NCI-H524 treated with DMSO at 0.1 percent for 48 hours (cell line): ENCODE measurements around the gene PIGR.

ENCODE experiments used
- DNase-seq: peaks from one replicate; lab custom pipeline; 2025; lab: John Stamatoyannopoulos, UW

PIGR gene

DNA sequence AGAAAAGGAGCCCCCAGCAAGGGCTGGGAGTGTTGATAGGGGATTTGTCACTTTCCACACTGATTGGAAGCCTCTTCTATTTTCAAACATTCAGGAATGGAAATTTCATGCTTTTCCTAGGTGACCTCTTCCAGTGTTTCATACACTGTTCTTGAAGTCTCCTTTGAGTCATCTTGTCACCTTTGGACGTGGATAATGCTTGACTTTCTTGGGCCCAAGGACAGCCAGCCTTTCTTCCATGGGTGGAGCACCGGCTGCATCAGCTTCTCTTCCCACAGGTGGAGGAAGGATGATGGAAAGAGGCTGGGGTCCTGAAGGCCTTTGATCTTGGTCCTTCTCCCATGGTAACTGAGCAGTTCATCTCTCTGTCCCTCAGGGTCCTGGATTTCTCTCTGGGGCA, 11.9 kb upstream of the PIGR start:
- DNase-seq, result no peak

DNA sequence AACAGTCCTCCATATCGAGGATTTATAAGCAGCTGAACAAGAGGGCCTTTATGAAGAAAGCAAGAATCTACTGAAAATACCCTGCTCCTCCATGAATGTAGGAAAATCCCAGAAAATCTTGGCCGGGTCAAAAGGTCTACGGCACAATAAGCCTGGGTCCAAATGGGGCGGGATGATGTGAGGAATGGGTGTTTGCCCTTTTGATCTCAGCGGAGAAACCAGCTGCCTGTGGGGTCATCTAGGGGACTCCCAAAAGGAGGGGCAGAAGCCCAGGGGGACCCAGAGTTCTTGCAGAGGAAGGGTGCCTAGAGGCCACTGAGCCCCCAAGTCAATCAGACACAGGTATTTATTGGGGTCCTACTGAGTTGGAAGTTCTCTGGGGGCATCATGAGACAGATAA, 11.4 kb upstream of the PIGR start:
- DNase-seq, result no peak

DNA sequence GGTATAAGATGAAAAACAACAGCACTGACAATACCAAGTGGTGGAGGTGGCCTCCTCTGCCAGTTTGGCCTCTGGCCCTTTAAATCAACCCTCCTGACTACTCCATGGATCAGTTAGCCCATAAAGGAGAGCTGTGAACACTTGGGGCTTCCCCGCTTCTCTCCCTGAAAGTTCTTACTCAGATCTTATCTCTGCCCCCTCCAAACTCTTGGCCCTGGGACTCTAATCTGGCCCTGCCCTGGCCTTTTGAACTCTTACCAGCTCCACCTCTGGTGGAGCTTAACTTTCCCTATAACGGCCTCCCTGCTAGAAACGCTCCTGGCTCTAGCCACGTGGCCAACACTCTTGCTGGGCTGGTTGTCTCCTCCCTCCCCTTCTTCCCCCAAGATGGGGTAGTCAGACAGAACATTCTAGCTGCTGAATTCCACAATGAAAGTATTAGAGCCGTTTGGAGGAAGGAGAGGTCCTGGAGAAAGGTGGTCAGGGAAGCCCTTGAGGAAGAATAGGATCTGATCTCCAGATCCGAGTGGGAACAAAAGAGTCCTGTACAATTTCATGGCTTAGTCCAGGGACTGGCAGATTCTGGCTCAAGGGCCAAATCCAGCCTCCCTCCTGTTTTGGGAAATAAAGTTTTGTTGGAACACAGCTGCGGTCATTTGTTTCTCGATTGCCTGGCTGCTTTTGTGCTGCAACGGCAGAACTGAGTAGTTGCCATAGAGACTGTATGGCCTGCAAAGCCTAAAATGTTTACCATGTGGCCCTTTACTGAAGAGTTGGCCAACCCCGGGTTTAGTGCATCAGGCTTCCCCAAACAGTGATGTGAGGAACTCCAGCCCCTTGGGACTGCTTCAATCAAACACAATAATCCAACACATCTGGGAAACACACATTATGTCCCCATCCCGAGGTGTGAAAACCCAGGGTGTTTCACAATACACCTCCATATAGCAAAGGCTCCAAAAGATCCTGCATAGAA, 9.5 kb upstream of the PIGR start:
- DNase-seq, result no peak

DNA sequence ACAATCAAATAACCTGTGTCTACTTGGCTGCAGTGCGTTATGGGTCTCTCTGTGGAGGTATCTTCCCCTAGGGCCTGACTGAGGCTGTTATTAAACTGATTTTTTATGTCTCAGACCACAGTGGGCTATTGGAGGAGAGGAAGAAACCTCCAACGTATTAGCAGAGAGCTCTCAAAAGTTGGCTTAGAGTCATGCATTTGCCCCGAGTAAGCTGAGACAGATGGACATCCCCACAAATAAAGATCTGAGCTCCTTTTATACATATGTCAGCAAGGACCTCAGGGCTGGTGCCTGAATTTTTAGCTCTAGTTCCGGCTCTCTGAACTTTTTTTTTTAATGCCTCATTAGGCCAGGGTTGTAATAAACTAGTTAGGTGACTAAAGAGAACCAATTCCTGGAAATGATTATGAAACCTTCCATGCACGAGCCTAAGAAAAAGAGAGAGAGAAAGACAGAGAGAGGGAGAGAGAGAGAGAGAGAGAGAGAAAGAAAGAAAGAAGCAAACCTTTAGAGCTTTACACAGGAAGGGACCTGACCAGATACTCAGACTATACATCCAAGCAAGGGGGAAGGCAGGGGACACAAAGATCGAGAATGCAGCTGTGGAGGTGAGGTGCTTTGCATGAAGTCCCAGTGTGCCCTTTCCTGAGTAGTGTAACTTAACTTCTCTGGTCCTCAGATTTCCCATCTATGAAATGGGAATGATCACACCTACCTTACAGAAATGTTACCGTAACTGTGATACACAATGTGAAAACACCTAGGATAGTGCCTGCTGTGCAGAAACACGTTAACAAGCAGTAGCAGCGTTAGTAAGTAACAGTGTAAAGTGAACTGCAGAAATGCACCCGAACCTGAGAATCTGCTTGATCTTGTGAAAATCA, 8.4 kb upstream of the PIGR start:
- DNase-seq, result no peak

DNA sequence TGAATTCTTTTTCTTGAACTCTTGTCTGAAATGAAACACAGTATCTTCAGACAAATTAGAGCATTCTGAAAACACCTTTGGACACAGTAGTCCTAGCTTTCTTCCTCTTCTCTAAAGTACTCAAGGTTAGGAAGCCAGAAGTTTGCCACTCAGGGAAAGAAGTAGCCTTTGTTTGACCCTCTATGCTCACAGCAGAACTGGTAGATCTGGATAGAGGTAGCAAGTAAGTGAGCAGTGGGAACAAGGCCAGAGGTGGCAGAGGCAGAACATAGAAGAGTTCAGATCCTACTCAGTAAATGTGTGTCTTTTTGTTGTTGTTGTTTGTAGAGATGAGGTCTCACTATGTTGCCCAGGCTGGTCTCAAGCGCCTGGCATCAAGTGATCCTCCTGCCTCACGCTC, 7.4 kb upstream of the PIGR start:
- no peak for DNase-seq

DNA sequence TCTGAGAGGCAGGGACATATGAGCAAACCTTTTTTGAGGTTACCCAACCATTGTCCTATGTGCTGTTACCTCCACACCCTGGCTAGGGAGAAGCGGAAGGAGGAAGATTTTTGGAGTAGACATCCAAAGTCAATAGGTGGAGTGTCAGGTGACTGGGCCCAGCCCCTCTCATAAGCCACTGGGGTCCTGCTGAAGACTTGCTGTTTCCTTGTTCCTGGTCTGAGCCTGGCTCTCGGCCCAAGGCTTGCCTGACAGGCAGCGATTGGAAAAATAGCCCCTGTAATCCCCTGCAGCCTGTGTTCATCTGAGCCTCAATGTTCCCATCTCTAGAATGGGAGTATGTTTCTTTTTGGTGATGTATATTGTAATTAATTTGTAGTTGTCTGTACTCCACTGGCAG, 6.9 kb upstream of the PIGR start:
- no peak for DNase-seq

DNA sequence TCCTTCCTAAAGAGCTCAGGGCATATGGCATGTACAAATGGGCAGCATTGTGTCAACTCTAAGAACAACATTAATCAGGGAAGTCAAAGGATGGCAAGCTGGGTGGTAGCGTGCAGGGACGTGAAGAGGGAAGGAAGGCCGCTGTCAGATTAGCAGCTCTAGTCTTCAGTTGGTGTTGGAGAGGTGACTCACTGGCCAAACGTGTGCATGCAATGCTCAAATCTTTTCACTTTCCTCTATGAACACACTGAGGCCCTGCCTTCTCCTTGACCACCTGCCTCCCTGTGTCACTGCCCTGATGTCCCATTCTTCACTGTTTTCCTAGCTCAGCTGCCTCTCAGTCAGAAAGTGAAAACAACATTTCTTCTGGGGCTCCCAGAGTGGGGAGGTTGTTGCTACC, 5.9 kb upstream of the PIGR start:
- no peak for DNase-seq

DNA sequence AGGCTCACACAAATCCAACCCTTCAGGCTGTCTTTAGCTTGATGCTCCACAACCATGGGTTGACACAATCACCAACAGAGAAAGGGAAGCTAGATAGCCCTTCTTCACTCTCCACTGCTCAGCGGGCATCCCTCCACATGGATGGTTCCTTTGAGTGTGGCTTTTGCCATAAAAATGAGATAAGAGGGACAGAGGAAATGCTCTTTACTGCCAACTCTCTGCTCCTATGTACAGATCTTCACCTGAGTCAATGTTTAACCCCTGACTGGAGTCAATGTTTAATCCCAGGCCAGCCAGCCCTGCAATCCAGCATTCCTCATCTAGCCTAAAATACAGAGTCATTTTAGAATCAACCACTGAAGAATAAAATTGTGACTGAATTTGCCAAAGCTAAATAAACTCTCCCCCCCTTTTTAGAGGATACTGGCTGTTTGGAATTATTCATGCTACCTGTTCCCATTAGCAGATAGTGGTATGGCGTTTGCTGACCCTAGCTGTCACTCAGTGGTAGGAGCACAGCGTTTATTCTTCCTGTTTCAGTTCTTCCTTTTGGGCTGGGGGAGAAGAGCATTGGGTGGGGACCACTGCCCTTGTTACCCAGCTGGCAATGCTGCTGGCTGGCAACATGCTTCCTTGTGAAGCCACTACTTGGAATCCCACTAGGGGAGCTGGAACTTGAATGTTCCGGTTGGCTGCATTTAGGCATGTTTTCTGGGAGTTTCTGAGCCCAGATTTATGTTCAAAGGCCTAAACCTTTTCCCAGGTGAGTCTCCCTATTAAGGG, 5.2 kb upstream of the PIGR start:
- DNase-seq, result no peak

DNA sequence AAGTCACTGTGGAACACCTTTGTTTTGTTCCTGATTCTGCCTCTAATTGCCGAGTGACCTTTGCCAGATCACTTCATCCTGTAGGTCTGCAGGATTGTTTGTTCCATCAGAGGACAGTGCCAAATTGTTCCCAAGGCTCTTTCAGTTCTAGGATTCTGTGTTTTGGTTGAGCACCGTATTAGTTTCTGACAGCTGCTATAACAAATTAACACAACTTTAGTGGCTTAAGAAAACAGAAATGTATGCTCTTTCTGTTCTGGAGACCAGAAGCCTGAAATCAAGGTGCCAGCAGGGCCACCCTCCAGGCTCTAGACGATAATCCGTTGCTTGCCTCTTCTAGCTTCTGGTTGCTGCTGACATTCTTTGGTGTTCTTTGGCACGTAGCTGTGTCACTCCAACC, 3.4 kb upstream of the PIGR start:
- no peak for DNase-seq

DNA sequence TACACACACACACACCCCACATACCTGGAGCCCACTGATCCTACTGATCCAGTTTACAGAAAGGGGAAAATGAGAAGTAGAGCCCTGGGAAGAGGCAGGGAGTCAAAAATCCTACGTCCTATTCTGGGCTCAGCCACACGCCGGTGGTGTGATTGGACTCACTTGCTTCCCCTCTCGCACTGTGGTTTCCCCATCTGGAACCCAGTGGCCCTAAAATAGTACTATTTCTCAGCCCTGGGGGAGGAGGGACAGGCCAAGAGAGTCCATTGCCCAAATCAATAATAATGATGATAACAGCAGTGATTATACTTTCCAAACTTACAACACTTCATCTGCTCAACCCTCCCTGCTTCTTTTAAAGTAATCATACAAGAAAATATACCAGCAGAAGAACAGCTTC, 2.9 kb upstream of the PIGR start:
- no peak for DNase-seq

DNA sequence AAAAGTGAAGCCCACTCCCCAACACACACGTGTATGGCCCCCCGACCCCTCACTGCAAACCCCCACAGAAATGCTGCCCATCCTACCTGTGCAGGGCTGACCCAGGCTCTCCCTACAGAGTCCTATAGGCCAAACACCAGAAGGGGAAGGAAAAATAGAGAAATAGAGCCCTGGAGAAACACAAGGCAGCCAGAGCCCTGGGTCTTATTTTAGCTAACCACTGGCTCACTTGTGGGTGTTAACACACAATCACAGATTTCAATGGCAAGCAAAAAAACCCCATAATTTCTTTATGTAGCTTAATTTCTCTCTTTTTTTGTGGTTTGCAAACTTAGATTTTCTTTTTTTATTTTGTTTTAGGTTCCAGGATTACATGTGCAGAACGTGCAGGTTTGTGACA, 989 bp upstream of the PIGR start:
- DNase-seq, result no peak

DNA sequence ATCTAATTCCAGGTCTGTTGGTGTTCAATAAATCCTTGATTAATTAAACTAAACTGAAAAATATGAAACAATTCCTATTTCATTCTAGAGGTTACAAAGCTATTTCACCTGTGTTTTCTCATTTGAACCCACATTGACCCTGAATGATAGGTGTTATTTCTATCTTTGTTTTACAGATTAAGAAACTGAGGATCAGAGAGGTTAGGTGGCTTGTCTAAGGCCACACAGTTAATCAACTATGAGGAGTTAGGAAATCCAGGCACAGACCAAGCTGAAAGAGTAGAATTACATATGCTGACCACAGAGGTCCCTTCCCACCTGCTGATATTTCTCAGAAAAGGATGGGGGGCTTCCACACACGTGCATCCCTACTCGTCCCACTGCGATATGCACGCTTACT, 487 bp downstream of the PIGR start:
- DNase-seq, result no peak

DNA sequence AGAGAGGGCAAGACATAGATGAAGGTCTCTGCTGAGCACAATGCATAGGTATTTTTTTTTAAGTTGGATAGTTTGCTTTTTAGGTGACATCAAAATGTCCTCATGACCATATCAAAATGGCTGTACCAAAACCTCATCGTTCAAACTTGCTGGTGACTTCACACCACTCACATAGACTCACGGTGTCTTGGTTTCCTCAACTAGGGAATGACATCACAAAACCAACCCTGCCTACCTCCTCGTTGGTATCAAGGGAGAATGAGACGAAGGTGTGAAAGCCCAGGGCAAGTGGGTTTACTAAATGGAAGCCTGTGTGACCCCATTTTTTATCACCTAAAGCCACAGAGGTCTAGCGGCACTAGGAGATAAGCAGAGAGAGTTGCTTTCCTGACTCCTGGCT, 1.6 kb downstream of the PIGR start:
- DNase-seq, result no peak

DNA sequence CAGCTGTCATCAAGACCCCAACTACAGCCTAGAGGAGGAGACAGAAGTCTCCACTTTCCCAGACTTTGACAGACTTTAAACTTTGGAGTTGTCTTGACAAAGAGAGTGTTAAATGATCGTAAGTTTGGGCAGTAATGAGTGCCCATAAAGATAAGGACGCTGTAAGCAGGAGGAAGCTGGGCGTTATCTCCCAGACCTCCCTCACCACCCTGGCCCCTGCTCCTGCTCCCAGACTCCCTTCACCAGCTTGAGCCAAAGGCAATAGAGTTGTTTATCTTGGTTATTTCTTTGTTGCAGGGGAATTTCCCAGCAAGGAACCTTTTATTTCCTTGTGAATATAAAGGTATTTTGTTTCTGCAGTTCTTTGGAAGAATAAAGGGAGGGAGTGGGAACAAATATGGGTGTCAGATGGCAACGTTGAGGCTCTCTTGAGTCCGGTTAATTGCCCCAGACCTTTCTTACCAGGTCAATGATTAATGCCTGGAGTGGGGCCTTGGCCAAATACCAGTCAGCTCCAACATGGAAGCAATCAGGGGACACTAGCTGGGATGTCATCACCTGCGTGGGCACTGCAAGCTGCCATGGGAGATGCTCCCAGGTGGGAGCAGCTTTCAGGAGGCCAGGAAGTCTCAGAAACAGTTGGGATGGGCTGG, 4.4 kb downstream of the PIGR start:
- no peak for DNase-seq

DNA sequence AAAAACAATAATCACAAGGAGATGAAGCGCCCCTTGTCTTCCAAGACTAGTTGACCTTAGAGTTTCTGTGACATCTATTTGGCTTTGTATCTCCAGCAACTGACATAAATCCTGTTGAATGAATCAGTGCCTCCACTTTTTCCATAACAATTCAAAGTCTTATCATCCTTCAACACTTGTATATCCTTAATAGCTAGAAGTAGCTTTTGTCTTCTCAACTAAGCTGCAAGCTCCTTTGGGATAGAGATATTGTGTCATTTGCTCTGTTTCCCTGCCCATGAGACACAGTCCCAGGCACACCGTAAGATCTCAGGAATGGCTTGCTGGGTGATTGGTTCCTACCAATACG, 5.7 kb downstream of the PIGR start:
- DNase-seq, result no peak

DNA sequence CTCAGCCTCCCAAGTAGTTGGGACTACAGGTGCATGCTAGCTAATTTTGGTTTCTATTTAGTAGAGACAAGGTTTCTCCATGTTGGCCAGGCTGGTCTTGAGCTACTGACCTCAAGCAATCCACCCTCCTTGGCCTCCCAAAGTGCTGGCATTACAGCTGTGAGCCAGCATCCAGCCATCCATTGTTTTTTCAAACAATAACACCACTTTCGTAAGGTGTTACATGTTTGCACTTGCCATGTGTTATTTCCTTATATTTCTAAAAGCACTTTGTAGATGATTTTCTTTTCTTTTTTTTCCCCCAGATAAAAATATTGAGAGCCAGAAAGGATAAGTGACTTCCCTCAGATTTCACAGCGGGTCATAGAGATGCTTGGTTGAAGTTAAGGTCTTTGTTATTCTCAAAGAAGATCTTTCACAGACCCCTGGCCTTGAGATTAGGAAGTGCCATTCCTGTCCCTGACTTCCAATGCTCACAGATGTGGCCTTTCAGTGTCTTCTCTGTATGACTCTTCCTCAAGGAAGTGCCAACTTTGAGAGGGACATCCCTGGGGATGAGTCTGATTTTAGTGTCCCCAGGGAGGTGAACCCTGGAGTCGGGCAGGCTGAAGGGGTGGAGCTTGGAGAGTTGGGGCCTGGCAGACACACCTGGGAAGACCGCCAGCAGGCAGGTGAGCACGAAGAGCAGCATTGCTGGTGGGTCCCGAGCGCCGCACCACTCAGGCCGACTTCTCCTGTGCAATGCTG, 6.3 kb downstream of the PIGR start:
- no peak for DNase-seq

DNA sequence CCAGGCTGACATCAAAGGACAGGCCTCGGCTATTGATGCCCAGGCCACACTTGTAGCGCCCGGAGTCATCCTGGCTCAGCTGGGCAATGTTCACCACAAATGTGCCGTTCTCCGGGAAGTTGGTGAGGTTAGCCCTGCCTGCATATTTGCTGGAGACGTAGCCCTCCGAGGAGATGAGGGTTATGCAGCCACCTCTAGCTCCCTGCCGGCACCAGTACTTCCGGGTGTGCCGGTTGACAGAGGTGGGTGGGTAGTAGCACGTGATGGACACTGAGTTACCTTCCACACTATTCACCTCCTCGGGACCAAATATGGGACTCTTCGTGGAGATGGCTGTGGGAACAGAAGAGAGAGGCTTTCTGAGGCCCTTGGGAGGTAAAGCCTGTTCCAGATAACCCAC, 7.1 kb downstream of the PIGR start:
- DNase-seq, result no peak

DNA sequence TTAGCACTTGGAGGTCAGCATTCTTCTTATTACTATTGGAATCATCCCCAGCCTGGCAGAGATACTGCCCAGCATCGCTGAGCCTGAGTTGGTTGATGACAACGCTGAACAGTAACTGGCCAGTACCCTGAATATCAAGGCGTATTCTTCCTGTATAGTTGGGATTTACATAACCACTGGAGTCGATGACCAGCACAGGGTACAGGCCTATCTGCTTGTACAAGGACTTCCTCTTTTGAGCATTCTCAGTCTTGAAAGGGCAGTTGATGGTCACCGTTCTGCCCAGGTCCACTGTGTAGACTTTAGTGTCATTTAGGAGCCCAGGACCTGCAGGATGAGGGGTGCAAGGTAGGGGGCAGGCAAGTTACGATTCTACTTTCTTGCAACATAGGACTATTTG, 8.8 kb downstream of the PIGR start:
- no peak for DNase-seq

DNA sequence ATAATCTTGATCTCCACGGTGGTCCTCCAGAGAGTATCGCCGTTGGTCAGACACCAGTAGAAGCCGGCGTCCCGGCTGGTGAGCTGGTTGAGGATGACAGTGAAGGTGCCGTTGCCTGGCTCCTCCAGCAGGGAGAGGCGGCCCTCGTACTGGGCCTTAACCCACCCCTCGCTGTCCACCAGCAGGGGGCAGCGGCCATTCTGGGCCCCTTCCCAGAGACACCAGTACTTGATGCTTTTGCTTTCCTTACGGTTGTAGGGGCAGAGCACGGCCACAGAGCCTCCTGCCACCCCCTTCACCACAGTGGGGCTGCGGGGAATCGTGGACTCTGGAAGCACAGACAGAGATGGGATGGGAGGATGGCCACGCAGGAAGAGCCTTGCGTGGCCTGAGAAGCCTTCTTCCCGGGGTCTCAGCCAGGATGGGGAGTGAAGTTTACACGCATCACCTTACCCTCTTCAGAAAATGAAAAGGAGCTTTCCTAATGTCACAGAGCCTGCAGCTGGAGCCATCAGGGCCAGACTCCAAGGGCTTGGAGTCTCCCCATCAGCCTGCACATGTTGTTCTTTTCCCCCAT, 10.7 kb downstream of the PIGR start:
- no peak for DNase-seq

DNA sequence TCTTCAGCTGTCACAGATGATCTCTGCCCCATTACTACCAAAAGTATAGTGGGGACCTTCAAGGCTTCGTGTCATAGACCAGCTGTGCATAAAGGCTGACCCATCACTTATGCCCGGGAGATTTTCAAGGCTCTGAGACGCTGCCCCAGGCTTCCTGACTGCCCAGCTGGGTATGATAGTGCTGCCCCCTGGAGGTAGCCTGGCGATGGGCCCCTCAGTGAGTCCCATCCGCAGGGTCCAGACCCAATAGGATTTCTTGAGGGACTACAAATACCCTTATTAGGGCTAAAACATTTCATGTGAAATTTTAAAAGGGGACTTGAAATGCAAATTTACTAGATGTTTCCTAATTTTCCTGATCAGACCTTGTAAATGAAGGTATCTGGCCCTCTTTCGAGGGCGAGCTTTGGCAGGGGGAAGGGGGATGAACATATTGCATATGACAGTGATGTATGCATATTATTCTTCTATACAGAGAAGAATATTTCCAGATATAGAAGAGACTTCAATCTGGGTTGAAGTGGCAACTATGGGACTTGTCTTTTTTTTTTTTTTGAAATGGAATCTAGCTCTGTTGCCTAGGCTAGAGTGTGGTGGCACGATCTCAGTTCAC, 12.8 kb downstream of the PIGR start:
- no peak for DNase-seq
